ENCODE results near the gene RASA4. TPM values are rescaled to one million over a fixed set of nuclear protein-coding genes. Genes with fewer than 3 reads are reported as not detected.
"Not testable (repeated sequence)": the region's sequence is repeated elsewhere in the genome, so short reads cannot be mapped to it uniquely, and the experiment has no call there.

Gene RASA4
- total RNA-seq, 2 experiments from 2014 or later, result 20.3 to 52.4 TPM

DNA sequence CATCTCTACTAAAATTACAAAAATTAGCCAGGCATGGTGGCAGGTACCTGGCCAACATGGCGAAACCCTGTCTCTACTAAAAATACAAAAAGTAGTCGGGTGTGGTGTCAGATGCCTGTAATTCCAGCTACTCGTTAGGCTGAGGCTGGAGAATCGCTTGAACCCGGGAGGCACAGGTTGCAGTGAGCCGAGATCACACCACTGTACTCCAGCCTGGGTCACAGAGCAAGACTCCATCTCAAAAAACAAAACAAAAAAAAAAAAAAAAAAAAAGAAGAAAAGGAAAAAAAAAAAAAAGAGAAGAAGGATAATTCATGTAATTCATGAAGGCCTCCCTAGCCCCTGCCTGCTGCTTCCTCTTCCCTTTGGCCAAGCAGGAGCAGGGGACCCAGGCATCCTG lies 76.0 kb downstream of the RASA4 start:
- H3K27ac ChIP-seq (ENCODE audit: low read depth, low read length, poor library complexity, severe bottlenecking); H3K4me2 ChIP-seq (ENCODE audit: low read length); H3K9me3 ChIP-seq (ENCODE audit: low read length); H4K20me1 ChIP-seq (ENCODE audit: insufficient read depth, low read length); BruUV-seq (replicated peaks); H3K4me1 ChIP-seq (ENCODE audit: insufficient read depth, low read length, poor library complexity, severe bottlenecking); H3K79me2 ChIP-seq (ENCODE audit: insufficient read depth, low read depth, low read length); H3K36me3 ChIP-seq (ENCODE audit: insufficient read depth, low read length); H3K4me3 ChIP-seq (ENCODE audit: low read depth, low read length, poor library complexity, severe bottlenecking); H2AFZ ChIP-seq (ENCODE audit: low read length); POLR2A ChIA-PET; CTCF ChIA-PET (ENCODE audit: unreplicated experiment); intact Hi-C loops (cut with micrococcal nuclease; ENCODE audit: unreplicated experiment); DNase-seq (ENCODE audit: low spot score); H3K9me2 ChIP-seq (ENCODE audit: insufficient read depth, low read length): not testable (repeated sequence)

DNA sequence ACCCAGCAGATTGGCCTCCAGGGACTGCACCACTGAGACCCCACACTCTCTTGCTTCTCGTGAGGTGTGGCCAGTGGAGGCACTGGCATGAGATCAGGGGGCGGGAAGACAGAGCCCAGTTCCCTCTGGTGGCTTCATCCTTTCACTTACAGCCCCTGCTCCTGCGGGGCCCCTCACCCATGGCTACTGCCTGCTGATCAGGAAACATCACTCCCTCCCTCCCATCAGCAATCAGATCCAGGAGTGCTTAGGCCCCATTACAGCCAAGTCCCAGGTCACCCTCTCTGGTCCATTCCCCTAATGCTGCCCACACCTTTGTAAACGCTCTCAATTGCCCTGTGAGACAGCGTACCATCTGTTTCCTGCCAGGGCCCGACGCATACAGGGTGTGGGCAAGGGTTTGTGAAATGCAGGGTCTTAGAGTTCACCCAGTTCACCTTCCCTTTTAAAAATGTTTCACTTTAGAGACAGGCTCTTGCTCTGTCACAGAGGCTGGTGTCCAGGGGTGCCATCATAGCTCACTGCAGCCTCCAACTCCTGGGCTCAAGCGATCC lies 81.4 kb downstream of the RASA4 start:
- H3K4me3 ChIP-seq (ENCODE audit: low read depth, low read length, poor library complexity, severe bottlenecking); intact Hi-C loops (cut with micrococcal nuclease; ENCODE audit: unreplicated experiment); BruUV-seq (replicated peaks); H4K20me1 ChIP-seq (ENCODE audit: insufficient read depth, low read length); H3K9me3 ChIP-seq (ENCODE audit: low read length); CTCF ChIA-PET (ENCODE audit: unreplicated experiment); H3K4me1 ChIP-seq (ENCODE audit: insufficient read depth, low read length, poor library complexity, severe bottlenecking); DNase-seq (ENCODE audit: low spot score); H3K36me3 ChIP-seq (ENCODE audit: insufficient read depth, low read length); H3K79me2 ChIP-seq (ENCODE audit: insufficient read depth, low read depth, low read length); H3K4me2 ChIP-seq (ENCODE audit: low read length); H3K27ac ChIP-seq (ENCODE audit: low read depth, low read length, poor library complexity, severe bottlenecking); POLR2A ChIA-PET; H2AFZ ChIP-seq (ENCODE audit: low read length); H3K9me2 ChIP-seq (ENCODE audit: insufficient read depth, low read length): not testable (repeated sequence)

DNA sequence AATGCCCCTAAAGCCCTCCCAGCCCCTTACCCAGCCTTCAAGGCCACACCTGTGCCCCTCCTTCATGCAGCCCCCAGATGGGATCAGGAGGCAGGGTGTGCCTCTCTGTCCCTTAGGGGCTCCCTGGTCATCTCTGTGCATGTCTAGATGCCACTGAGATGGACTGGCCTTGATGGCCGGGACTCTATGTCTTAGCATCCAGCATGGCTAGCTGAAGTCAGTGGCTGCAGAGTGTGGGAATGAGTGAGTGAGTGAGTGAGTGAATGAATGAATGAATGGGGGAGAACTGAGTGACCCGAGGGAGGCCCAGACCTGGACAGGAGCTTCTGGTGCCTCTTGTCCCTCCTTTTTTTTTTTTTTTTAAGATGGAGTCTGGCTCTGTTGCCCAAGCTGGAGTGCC lies 84.4 kb downstream of the RASA4 start:
- H2AFZ ChIP-seq (ENCODE audit: low read length); H4K20me1 ChIP-seq (ENCODE audit: insufficient read depth, low read length); intact Hi-C loops (cut with micrococcal nuclease; ENCODE audit: unreplicated experiment); DNase-seq (ENCODE audit: low spot score); H3K36me3 ChIP-seq (ENCODE audit: insufficient read depth, low read length); H3K9me3 ChIP-seq (ENCODE audit: low read length); H3K79me2 ChIP-seq (ENCODE audit: insufficient read depth, low read depth, low read length); H3K4me1 ChIP-seq (ENCODE audit: insufficient read depth, low read length, poor library complexity, severe bottlenecking); H3K4me2 ChIP-seq (ENCODE audit: low read length); H3K4me3 ChIP-seq (ENCODE audit: low read depth, low read length, poor library complexity, severe bottlenecking); POLR2A ChIA-PET; CTCF ChIA-PET (ENCODE audit: unreplicated experiment); H3K9me2 ChIP-seq (ENCODE audit: insufficient read depth, low read length); H3K27ac ChIP-seq (ENCODE audit: low read depth, low read length, poor library complexity, severe bottlenecking): not testable (repeated sequence)
- TSS peak; percentile 49 for BruUV-seq (replicated peaks)

DNA sequence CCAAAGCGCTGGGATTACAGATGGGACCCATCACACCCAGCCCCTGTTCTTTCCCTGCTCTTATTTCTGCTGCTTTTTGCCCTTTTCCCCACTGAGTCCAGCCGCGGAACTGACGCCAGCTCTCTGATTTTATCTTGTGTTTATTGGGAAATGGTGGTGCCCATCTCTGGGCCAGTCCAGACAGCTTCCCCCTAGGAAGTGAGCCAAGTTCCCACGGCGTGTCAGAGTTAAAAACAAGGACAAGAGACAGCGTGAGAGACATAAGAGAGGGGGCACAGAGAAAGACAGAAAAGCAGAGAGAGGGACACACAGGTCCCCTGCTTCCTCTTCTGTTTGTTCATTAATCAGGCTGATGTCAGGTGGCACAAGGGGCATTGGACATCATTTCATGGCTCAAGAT lies 85.0 kb downstream of the RASA4 start:
- H3K4me1 ChIP-seq (ENCODE audit: insufficient read depth, low read length, poor library complexity, severe bottlenecking); DNase-seq (ENCODE audit: low spot score); H3K79me2 ChIP-seq (ENCODE audit: insufficient read depth, low read depth, low read length); H3K9me3 ChIP-seq (ENCODE audit: low read length); CTCF ChIA-PET (ENCODE audit: unreplicated experiment); intact Hi-C loops (cut with micrococcal nuclease; ENCODE audit: unreplicated experiment); H3K9me2 ChIP-seq (ENCODE audit: insufficient read depth, low read length); H4K20me1 ChIP-seq (ENCODE audit: insufficient read depth, low read length); H3K27ac ChIP-seq (ENCODE audit: low read depth, low read length, poor library complexity, severe bottlenecking); H3K4me2 ChIP-seq (ENCODE audit: low read length); H3K36me3 ChIP-seq (ENCODE audit: insufficient read depth, low read length); H2AFZ ChIP-seq (ENCODE audit: low read length); POLR2A ChIA-PET; H3K4me3 ChIP-seq (ENCODE audit: low read depth, low read length, poor library complexity, severe bottlenecking); BruUV-seq (replicated peaks): not testable (repeated sequence)

DNA sequence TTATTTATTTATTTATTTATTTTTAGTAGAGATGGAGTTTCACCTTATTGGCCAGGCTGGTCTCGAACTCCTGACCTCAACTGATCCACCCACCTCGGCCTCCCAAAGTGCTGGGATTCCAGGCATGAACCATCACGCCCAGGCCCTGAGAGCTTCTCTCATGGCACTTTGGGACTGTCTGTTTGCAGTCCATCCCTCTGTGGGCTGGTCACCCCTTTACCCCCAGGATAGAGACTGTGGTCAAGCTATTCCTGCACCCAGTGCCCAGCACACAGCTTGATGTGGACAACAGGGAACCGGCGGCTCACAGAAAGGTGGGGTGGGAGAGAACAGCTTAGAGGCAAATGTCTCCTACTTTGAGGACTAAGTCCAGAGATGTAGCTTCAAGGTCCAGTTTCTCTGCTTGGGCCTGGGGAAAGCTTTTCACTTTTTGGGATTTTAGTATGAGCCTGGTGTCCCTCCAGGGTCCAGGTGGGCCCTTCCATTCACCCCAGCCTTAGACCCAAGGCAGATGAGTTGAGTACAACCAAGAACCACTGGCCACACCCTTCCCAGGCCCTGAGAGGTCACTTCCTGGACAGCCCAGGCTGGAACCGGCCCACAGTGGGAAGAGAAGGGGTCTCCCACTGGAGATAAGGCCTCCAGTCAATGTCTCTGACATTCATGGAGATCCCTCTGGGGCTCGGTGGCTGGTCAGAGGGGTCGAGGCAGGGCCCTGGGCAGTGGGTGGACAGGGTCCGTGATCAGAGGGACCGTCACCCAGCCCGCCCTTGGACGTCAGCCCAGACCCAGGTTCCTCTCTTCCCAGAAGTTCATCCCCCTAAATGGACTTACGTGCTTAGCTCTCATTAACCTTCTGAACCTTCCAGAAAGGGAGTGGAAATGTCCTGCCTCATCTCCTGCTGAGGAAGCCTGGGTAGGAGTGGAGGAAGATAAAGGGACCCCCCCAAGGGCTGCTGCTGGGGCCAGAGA lies 88.4 kb downstream of the RASA4 start:
- intact Hi-C loops (cut with micrococcal nuclease; ENCODE audit: unreplicated experiment); DNase-seq (ENCODE audit: low spot score); H3K9me3 ChIP-seq (ENCODE audit: low read length); POLR2A ChIA-PET; H3K36me3 ChIP-seq (ENCODE audit: insufficient read depth, low read length); H3K27ac ChIP-seq (ENCODE audit: low read depth, low read length, poor library complexity, severe bottlenecking); H3K4me1 ChIP-seq (ENCODE audit: insufficient read depth, low read length, poor library complexity, severe bottlenecking); H2AFZ ChIP-seq (ENCODE audit: low read length); H3K4me3 ChIP-seq (ENCODE audit: low read depth, low read length, poor library complexity, severe bottlenecking); H3K79me2 ChIP-seq (ENCODE audit: insufficient read depth, low read depth, low read length); H4K20me1 ChIP-seq (ENCODE audit: insufficient read depth, low read length); CTCF ChIA-PET (ENCODE audit: unreplicated experiment); H3K4me2 ChIP-seq (ENCODE audit: low read length); BruUV-seq (replicated peaks); H3K9me2 ChIP-seq (ENCODE audit: insufficient read depth, low read length): not testable (repeated sequence)

DNA sequence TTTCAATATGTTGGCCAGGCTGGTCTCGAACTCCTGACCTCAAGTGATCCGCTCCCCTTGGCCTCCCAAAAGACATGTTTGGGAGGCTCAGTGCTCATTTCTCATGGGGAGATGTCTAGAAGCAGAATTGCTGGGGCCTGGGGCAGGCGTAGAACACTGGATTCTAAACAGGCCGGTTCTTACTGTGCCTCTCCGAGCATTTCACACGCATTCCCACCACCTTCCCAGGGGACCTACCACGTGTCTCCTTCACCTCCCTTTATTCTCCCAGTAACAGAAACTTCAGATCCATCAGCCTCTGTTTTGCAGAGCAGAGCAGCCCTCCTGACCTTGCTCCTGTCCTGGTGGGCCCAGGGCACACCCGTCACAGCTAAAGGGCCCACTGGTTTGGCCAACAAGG lies 89.4 kb downstream of the RASA4 start:
- H3K4me2 ChIP-seq (ENCODE audit: low read length); POLR2A ChIA-PET; intact Hi-C loops (cut with micrococcal nuclease; ENCODE audit: unreplicated experiment); H3K9me3 ChIP-seq (ENCODE audit: low read length); H3K4me3 ChIP-seq (ENCODE audit: low read depth, low read length, poor library complexity, severe bottlenecking); H3K4me1 ChIP-seq (ENCODE audit: insufficient read depth, low read length, poor library complexity, severe bottlenecking); H4K20me1 ChIP-seq (ENCODE audit: insufficient read depth, low read length); BruUV-seq (replicated peaks); H3K9me2 ChIP-seq (ENCODE audit: insufficient read depth, low read length); CTCF ChIA-PET (ENCODE audit: unreplicated experiment); DNase-seq (ENCODE audit: low spot score); H3K27ac ChIP-seq (ENCODE audit: low read depth, low read length, poor library complexity, severe bottlenecking); H3K36me3 ChIP-seq (ENCODE audit: insufficient read depth, low read length); H3K79me2 ChIP-seq (ENCODE audit: insufficient read depth, low read depth, low read length); H2AFZ ChIP-seq (ENCODE audit: low read length): not testable (repeated sequence)
